SW480 (cell line): ENCODE results near the gene IL15.
"Not testable (repeated sequence)": the region's sequence is repeated elsewhere in the genome, so short reads cannot be mapped to it uniquely, and the experiment has no call there.

Source experiments
- DNase-seq: peaks from one replicate; pipeline ENCODE4 v3.0.0-alpha.2; 2016; ENCODE audit warnings: low spot score

IL15 gene

DNA sequence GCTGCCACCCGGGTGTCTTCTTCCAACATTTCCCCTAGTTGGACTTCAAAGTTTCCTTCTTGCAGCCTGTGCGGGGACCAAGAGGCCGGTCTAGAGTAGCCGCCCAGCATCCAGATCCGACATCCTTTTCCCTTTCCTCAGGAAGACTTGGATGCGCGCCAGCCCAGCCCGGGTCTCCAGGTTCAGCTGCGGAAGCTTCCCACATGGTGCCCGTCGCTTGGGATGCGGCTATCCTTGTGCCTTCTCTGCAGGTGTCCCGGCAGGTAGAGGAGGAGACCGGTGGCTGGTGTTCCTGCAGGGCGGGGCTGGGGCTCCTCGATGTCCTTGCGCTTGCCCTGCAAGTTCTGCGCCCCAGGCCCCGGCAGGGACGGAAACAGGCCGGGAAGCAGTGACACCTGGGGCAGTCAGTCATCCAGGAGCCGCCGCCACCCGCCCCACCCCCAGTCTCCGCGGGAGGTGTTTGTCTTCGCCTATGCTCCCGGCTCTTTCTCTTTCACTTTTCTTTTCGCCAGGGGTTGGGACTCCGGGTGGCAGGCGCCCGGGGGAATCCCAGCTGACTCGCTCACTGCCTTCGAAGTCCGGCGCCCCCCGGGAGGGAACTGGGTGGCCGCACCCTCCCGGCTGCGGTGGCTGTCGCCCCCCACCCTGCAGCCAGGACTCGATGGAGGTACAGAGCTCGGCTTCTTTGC, at the start of gene IL15:
IL15 (plus strand) TSS at position 502 of the 689 bp plus-strand sequence. CDS start 82,882 bp downstream, outside the sequence.
- DNase-seq: peak; percentile 63

GRCh38 chr4:141587897-141588296, 48.5 kb upstream of the IL15 start:
- DNase-seq: no peak

GRCh38 chr4:141595531-141595930, 40.9 kb upstream of the IL15 start:
- DNase-seq: no peak

- DNase-seq: no peak
These were observed 36.5 kb upstream of the IL15 start for GRCh38 chr4:141599853-141600252.

GRCh38 chr4:141604683-141605082, 31.7 kb upstream of the IL15 start:
- DNase-seq: not testable (repeated sequence)

DNA sequence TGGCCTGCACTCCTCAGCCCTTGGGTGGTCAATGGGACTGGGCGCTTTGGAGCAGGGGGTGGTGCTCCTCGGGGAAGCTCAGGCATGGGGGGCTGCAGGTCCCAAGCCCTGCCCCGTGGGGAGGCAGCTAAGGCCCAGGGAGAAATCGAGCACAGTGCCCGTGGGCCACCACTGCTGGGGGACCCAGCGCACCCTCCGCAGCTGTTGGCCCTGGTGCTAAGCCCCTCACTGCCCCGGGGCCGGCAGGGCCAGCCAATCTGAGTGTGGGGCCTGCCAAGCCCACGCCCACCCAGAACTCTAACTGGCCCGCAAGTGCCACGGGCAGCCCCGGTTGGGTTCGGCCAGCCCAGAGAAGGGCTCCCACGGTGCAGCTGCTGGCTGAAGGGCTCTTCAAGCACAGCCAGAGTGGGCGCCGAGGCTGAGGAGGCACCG, 30.9 kb upstream of the IL15 start:
- DNase-seq: no peak

- no peak for DNase-seq
These were observed 27.1 kb upstream of the IL15 start for GRCh38 chr4:141609243-141609642.

DNA sequence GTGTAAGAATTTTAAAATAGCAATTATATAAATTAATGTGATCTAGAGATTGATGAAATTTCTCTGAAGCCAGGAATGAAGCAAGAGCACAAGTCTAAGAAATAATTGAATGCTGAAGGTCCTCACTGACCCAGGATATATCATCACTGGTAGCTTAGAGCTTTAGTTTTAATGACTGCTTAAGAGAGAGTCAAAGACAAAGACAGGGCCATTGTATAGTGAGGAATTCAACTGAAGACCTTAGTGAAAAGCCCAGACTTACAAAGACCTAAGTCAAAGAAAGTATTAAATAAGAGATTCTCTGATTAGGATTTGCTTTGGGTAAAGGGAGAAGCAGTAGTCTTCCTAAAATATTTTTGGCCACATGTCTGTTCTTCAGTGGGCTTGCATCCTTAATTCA, 26.0 kb upstream of the IL15 start:
- no peak for DNase-seq

GRCh38 chr4:141614878-141615586, 21.4 kb upstream of the IL15 start:
- no peak for DNase-seq

GRCh38 chr4:141615587-141615918, 20.8 kb upstream of the IL15 start:
- not testable (repeated sequence) for DNase-seq

- DNase-seq: no peak
These were observed 15.7 kb upstream of the IL15 start for GRCh38 chr4:141620715-141621114.

- DNase-seq: no peak
These were observed 11.4 kb upstream of the IL15 start for GRCh38 chr4:141625023-141625422.

DNA sequence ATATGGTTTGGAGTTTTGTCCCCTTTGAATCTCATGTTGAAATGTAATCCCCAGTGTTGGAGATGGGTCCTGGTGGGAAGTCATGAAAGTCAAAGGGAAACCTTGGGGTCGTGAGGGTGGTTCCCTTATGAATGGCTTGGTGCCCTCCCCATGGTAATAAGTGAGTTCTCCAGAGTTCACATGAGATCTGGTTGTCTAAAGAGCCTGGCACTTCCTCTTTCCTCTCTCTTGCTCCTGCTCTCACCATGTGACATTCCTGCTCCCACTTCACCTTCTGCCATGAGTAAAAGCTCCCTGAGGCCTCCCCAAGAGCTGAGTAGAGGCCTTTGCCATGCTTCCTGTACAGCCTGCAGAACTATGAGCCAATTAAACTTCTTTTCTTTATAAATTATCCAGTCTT, 5.5 kb upstream of the IL15 start:
- no peak for DNase-seq

- DNase-seq: no peak
These were observed 674 bp upstream of the IL15 start for GRCh38 chr4:141635736-141636081.

DNA sequence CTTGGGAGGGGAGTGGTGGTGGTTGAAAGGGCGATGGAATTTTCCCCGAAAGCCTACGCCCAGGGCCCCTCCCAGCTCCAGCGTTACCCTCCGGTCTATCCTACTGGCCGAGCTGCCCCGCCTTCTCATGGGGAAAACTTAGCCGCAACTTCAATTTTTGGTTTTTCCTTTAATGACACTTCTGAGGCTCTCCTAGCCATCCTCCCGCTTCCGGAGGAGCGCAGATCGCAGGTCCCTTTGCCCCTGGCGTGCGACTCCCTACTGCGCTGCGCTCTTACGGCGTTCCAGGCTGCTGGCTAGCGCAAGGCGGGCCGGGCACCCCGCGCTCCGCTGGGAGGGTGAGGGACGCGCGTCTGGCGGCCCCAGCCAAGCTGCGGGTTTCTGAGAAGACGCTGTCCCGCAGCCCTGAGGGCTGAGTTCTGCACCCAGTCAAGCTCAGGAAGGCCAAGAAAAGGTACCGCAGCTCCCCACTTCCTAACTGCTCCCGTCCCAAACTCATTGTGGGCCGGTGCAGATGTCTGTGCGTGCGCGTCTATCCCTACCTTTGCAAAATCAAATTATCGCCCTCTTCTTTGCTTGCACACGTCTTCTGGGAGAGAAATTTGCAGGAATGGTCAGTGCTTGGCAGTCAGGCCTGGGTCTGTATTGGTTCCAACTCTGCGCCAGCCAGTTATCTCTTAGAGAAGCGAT, 533 bp downstream of the IL15 start:
- peak; percentile 46 for DNase-seq

- DNase-seq: no peak
These were observed 1.2 kb downstream of the IL15 start for GRCh38 chr4:141637565-141637964.

DNA sequence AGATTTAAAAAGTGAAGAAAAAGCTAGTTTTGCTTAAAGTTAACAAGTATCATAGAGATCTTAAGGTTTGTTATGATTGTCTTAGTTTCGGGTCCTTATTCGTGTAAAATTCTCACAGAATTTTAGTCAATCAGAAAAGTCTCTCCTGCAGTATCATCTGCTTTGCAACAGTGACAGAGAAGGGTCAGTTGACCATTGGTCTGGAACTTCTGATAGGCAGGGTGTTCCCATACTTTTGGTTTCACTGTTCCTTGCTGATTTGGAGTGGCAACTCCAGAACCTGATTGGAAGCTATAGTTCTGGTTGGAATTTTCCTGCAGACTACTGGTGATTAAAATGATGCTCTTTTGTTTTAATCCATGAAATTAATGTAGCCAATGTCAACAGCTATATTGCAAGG, 1.8 kb downstream of the IL15 start:
- DNase-seq: no peak

GRCh38 chr4:141640696-141641095, 4.3 kb downstream of the IL15 start:
- DNase-seq: no peak

DNA sequence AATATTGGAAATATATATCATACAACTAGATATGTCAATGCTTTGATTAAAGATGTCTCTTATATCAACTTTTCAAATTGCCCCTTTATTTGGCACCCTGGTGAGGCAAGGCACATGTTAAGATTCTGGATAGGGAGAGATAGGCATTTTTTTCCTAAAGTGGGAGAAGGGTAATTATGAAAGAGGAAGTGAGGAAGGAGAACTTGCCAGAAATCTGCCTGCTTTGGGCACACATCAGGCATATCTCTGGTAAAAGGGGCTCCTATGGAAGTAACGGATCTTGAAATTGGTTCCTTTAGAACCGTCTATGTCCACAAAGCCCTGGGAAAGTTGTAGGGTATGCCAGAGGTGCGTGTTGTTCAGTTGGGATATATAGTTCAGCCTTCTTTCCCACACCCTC, 5.7 kb downstream of the IL15 start:
- DNase-seq: no peak

DNA sequence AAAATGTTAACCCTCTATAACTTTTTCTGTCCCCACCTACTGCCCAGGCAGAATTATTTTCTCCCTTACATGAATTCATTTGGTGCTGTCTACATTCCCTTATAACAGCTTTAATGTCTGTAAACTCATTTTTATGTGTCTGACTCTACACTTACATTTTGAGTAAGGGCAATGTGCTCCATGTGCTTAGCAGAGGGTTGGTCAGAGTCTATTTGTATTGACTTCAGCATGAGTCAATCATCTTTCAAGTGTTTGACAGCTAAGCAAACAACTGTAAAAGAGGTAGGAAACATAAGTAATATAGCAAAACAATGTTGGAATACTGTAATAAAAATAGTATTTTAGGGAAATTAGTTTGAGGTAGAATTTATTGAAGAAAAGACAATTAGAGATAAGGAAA, 6.3 kb downstream of the IL15 start:
- DNase-seq: no peak

DNA sequence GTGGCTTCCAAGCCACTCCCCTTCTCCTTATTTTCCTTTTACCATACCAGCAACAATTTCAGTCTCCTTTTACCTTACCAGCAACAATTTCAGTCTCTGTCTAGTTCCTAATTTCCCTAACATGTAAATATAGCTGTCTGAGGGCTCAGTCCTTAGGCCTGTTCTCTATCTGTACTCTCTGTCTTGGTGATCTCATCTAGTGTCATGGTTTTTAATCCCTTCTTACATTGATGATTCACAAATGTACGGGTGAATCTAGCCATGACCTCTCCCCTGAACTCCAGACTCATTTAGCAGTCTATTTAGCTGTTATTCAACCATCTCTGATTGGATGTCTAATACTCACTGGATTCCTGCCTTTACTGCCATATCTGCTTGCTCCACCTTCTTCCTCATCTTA, 7.2 kb downstream of the IL15 start:
- DNase-seq: no peak

GRCh38 chr4:141645611-141646340, 9.4 kb downstream of the IL15 start:
- no peak for DNase-seq

DNA sequence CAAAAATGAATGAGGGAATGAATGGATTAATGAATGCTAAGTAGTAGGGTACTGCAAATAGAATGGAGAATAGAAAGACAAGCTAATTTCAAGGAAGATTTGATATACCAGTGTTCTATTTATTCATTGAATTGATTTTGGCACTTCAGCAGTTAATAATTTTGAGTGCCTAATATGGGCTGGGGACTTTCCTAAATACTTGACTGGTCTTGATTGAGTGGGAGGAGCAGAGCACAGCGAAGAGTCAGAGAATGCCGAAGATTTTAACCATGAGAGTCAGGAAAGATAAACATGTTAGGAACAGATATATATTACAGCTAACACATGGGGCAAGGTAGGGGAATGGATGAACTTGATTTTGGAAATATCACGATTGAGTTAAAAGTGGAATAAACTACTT, 10.6 kb downstream of the IL15 start:
- DNase-seq: no peak
